Caco-2 (cell line): ENCODE measurements around the gene ZNF346. TPM values are rescaled to one million over a fixed set of nuclear protein-coding genes. Genes with fewer than 3 reads are reported as not detected.
A peak's percentile ranks its signal among the peaks of the same experiment; 100 is the strongest.

ENCODE experiments used
- BruUV-seq: library from RNA; stranded (reverse); fragments of 400-500 nt; replicated peaks from 2 replicates; lab custom pipeline; 2021; lab: Mats Ljungman, UMichigan
- CTCF ChIA-PET: fragments of 300-600 bp; sonication (Branson Sonifier 250); formaldehyde crosslinking; loops from one replicate; lab custom pipeline; 2022; ENCODE audit warnings: antibody characterized with exemption; lab: Charles Lee
- POLR2A ChIA-PET: fragments of 300-600 bp; sonication (Branson Sonifier 250); formaldehyde crosslinking; loops from one replicate; lab custom pipeline; 2022; ENCODE audit warnings: antibody characterized with exemption; lab: Charles Lee
- DNase-seq, 2 experiments: peaks; one replicate each; pipeline versions ENCODE4 v3.0.0 to v3.0.0-alpha.2; 2020 to 2022
- H3K27me3 ChIP-seq: replicated peaks from 2 replicates; pipeline ENCODE4 v1.6.0; 2011; ENCODE audit warnings: low read length; ENCODE audit not compliant: control insufficient read depth, insufficient read depth
- H3K36me3 ChIP-seq: 2 replicates; pipeline ENCODE4 v1.5.1; 2011; ENCODE audit warnings: low read length; ENCODE audit not compliant: control insufficient read depth, insufficient read depth
- H3K4me1 ChIP-seq: fragments of 250-450 bp; sonication (Bioruptor Pico); 2 replicates; pipeline ENCODE4 v1.5.1; 2020; ENCODE audit warnings: mild to moderate bottlenecking
- H3K4me3 ChIP-seq: 2 replicates; pipeline ENCODE4 v1.5.1; 2011; ENCODE audit warnings: low read depth, mild to moderate bottlenecking, control low read depth, low read length
- H3K9me3 ChIP-seq: fragments of 250-450 bp; sonication (Bioruptor Pico); 2 replicates; pipeline ENCODE4 v1.5.1; 2020; ENCODE audit warnings: mild to moderate bottlenecking, moderate library complexity
- H3K27ac Mint-ChIP-seq: one replicate; pipeline ENCODE4 v1.8.0; 2022; ENCODE audit warnings: mixed read lengths; ENCODE audit not compliant: unreplicated experiment
- H3K27me3 Mint-ChIP-seq: one replicate; pipeline ENCODE4 v1.8.0; 2022; ENCODE audit warnings: mixed read lengths; ENCODE audit not compliant: insufficient read depth, unreplicated experiment
- H3K36me3 Mint-ChIP-seq: one replicate; pipeline ENCODE4 v1.8.0; 2022; ENCODE audit warnings: mild to moderate bottlenecking, mixed read lengths; ENCODE audit not compliant: insufficient read depth, unreplicated experiment
- H3K4me1 Mint-ChIP-seq: one replicate; pipeline ENCODE4 v1.8.0; 2022; ENCODE audit warnings: low read depth, mixed read lengths; ENCODE audit not compliant: unreplicated experiment
- H3K4me3 Mint-ChIP-seq: one replicate; pipeline ENCODE4 v1.8.0; 2022; ENCODE audit warnings: mild to moderate bottlenecking, moderate library complexity, mixed read lengths; ENCODE audit not compliant: unreplicated experiment
- H3K9me3 Mint-ChIP-seq: one replicate; pipeline ENCODE4 v1.8.0; 2022; ENCODE audit warnings: mixed read lengths; ENCODE audit not compliant: unreplicated experiment
- CTCF ChIP-seq, 2 experiments: fragments of 200-600 bp in 1 of 2; IDR thresholded peaks; 1 replicate in 1 of 2; 2 replicates in 1 of 2; pipeline versions ENCODE4 v1.5.1 to v1.8.0; 2011 to 2022; ENCODE audit warnings: antibody characterized with exemption in 1 of 2, control low read depth in 1 of 2, inconsistent platforms in 1 of 2, low read depth in 1 of 2, low read length in 1 of 2, mild to moderate bottlenecking in 1 of 2, moderate library complexity in 1 of 2; ENCODE audit not compliant: insufficient read depth in 1 of 2, severe bottlenecking in 1 of 2, unreplicated experiment in 1 of 2
- intact Hi-C: fragments of 100-400 bp; cut with micrococcal nuclease; formaldehyde crosslinking; loops from one replicate; pipeline ENCODE4 v1.10.0; 2022; ENCODE audit not compliant: unreplicated experiment
- total RNA-seq: library from RNA; stranded (reverse); gene quantifications from 2 replicates; pipeline ENCODE4 v1.2.3, GENCODE V29; 2022

ZNF346 gene
- total RNA-seq, 1 experiment from 2014 or later: 24.2 TPM

GRCh38 chr5:177085985-177086653 is 63.6 kb downstream of the ZNF346 start:
- H3K27ac Mint-ChIP-seq: peak overlapping the region; percentile 42
- H3K9me3 Mint-ChIP-seq: no peaks in the 10 kb centered on the region
- no TSS peak for BruUV-seq
- H3K36me3 Mint-ChIP-seq: peaks cover 13% of the 10 kb centered on the region
- no peak overlapping the region for H3K4me3 ChIP-seq
- H3K4me1 ChIP-seq: peaks cover 57% of the 10 kb centered on the region
- intact Hi-C loops: loop anchor here (2.0 kb wide), 1 partner anchor 13 kb away; no protein-coding TSS in a partner anchor
- DNase-seq: no peak
- POLR2A ChIA-PET: interaction anchor here (0.6 to 3.0 kb wide), 11 partner anchors 12 to 548 kb away, joined by 3 to 33 read pairs (median 5); partner anchors contain the start of genes PRELID1, RAB24 and ZNF346
- CTCF ChIA-PET: interaction anchor here (0.6 to 3.7 kb wide), 23 partner anchors 8 to 1619 kb away, joined by 3 to 81 read pairs (median 4); partner anchors contain the start of genes MXD3 and ZNF346
- H3K36me3 ChIP-seq: peaks cover 3% of the 10 kb centered on the region
- no peaks in the 10 kb centered on the region for H3K27me3 ChIP-seq
- no peaks in the 10 kb centered on the region for H3K27me3 Mint-ChIP-seq
- H3K9me3 ChIP-seq: no peaks in the 10 kb centered on the region
- TF ChIP-seq CTCF (IDR thresholded peaks at IDR 0.05; ENCODE audit: insufficient read depth in 1 of 2, low read depth in 1 of 2, low read length in 1 of 2, severe bottlenecking in 1 of 2, unreplicated experiment in 1 of 2): no peak
- peak overlapping the region; percentile 88 for H3K4me3 Mint-ChIP-seq
- peaks cover 29% of the 10 kb centered on the region for H3K4me1 Mint-ChIP-seq

- peaks cover 20% of the 10 kb centered on the region for H3K36me3 Mint-ChIP-seq
- Histone ChIP-seq H3K36me3 (peaks cover 10% of the 10 kb centered on the region), H3K27me3 (no peaks in the 10 kb centered on the region), H3K4me1 (peaks cover 57% of the 10 kb centered on the region), H3K9me3 (no peaks in the 10 kb centered on the region), H3K4me3 (peak within 1 kb of the TSS; percentile 93)
- no peaks in the 10 kb centered on the region for H3K27me3 Mint-ChIP-seq
- ChIA-PET CTCF (interaction anchor here (0.6 to 3.7 kb wide), 37 partner anchors 8 to 1619 kb away, joined by 3 to 81 read pairs (median 4); partner anchors contain the start of genes GRK6, HK3, LMAN2 and MXD3), POLR2A (interaction anchor here (0.6 to 3.0 kb wide), 21 partner anchors 9 to 549 kb away, joined by 3 to 33 read pairs (median 4); partner anchors contain the start of genes GRK6, PDLIM7, PRELID1 and RAB24)
- peak within 1 kb of the TSS; percentile 93 for H3K27ac Mint-ChIP-seq
- H3K4me1 Mint-ChIP-seq: peaks cover 28% of the 10 kb centered on the region
- no TSS peak for BruUV-seq
- H3K9me3 Mint-ChIP-seq: no peaks in the 10 kb centered on the region
- peak within 1 kb of the TSS; percentile 88 for H3K4me3 Mint-ChIP-seq
- DNase-seq: peak; percentile 98
- TF ChIP-seq CTCF (IDR thresholded peaks at IDR 0.05; ENCODE audit: insufficient read depth in 1 of 2, low read depth in 1 of 2, low read length in 1 of 2, severe bottlenecking in 1 of 2, unreplicated experiment in 1 of 2): peak; percentile 83 to 94
- intact Hi-C loops: loop anchor here (1.0 to 2.0 kb wide), 2 partner anchors 14 to 24 kb away; no protein-coding TSS in a partner anchor
Measured at GRCh38 chr5:177086654-177087397, 64.3 kb downstream of the ZNF346 start, which contains the start of gene FGFR4. Gene FGFR4 (plus strand): TSS chr5:177086915. CDS start chr5:177089603, 2,688 bp downstream.
